Neural cell (in vitro differentiated cells): ENCODE results near the gene CNTNAP5. TPM values are rescaled to one million over a fixed set of nuclear protein-coding genes. Genes with fewer than 3 reads are reported as not detected.

Experiments used
- H2AFZ ChIP-seq: fragments of 200-600, 300-800 bp; sonication (generic), shearing (Covaris generic); 2 replicates; pipeline ENCODE4 v1.6.0; 2014; ENCODE audit warnings: low read depth, mild to moderate bottlenecking, antibody characterized with exemption, low read length, moderate library complexity
- H3F3A ChIP-seq: fragments of 200-600 bp; shearing (Covaris generic); 2 replicates; pipeline ENCODE4 v1.6.1; 2016; ENCODE audit warnings: mild to moderate bottlenecking, moderate library complexity, mixed read lengths, antibody characterized with exemption, low read length; ENCODE audit not compliant: insufficient read depth, poor library complexity, severe bottlenecking
- H3K27ac ChIP-seq: fragments of 200-600, 300-800 bp; sonication (generic), shearing (Covaris generic); 2 replicates; pipeline ENCODE4 v1.5.1; 2014; ENCODE audit warnings: mild to moderate bottlenecking, low read length, moderate library complexity
- H3K27me3 ChIP-seq: fragments of 300-800, 200-600 bp; sonication (generic), shearing (Covaris generic); 2 replicates; pipeline ENCODE4 v1.6.0; 2014; ENCODE audit warnings: mild to moderate bottlenecking, low read depth, low read length, moderate library complexity; ENCODE audit not compliant: insufficient read depth
- H3K36me3 ChIP-seq: fragments of 300-800, 200-600 bp; sonication (generic), shearing (Covaris generic); 2 replicates; pipeline ENCODE4 v1.5.1; 2014; ENCODE audit warnings: mild to moderate bottlenecking, antibody characterized with exemption, low read length, moderate library complexity; ENCODE audit not compliant: insufficient read depth
- H3K4me2 ChIP-seq: fragments of 300-800, 200-600 bp; sonication (generic), shearing (Covaris generic); 2 replicates; pipeline ENCODE4 v1.6.0; 2014; ENCODE audit warnings: mild to moderate bottlenecking, low read length
- H3K4me3 ChIP-seq: fragments of 300-800, 200-600 bp; sonication (generic), shearing (Covaris generic); 2 replicates; pipeline ENCODE4 v1.5.1; 2014; ENCODE audit warnings: mild to moderate bottlenecking, low read length, moderate library complexity
- H3K79me2 ChIP-seq: fragments of 200-600 bp; shearing (Covaris generic); replicated peaks from 2 replicates; pipeline ENCODE4 v1.6.0; 2014; ENCODE audit warnings: mild to moderate bottlenecking, low read length, moderate library complexity; ENCODE audit not compliant: insufficient read depth
- H3K9ac ChIP-seq: fragments of 300-800, 200-600 bp; sonication (generic), shearing (Covaris generic); 2 replicates; pipeline ENCODE4 v1.6.1; 2016; ENCODE audit warnings: mild to moderate bottlenecking, low read length, mixed read lengths
- H3K9me2 ChIP-seq: fragments of 200-600 bp; shearing (Covaris generic); 2 replicates; pipeline ENCODE4 v1.6.1; 2016; ENCODE audit warnings: mild to moderate bottlenecking, low read length, mixed read lengths; ENCODE audit not compliant: insufficient read depth
- H3K9me3 ChIP-seq: fragments of 200-600, 300-800 bp; sonication (generic), shearing (Covaris generic); 2 replicates; pipeline ENCODE4 v1.6.1; 2016; ENCODE audit warnings: mild to moderate bottlenecking, mixed run types, low read length, moderate library complexity, mixed read lengths
- H4K20me1 ChIP-seq: fragments of 200-600 bp; shearing (Covaris generic); 2 replicates; pipeline ENCODE4 v1.6.1; 2016; ENCODE audit warnings: mild to moderate bottlenecking, mixed run types; ENCODE audit not compliant: insufficient read depth
- EP300 ChIP-seq: fragments of 450-650 bp; conservative IDR thresholded peaks from 2 replicates; pipeline ENCODE4 v1.6.1; 2014; ENCODE audit warnings: antibody characterized with exemption, mild to moderate bottlenecking, moderate library complexity; ENCODE audit not compliant: poor library complexity, severe bottlenecking
- EZH2 ChIP-seq: fragments of 200-600, 300-800 bp; shearing (Covaris generic), sonication (generic); IDR thresholded peaks from 2 replicates; pipeline ENCODE4 v1.6.1; 2014; ENCODE audit warnings: antibody characterized with exemption, low read length, borderline replicate concordance, mild to moderate bottlenecking; ENCODE audit not compliant: insufficient read depth, poor library complexity, severe bottlenecking
- MXI1 ChIP-seq: fragments of 450-650 bp; conservative IDR thresholded peaks from 2 replicates; pipeline ENCODE4 v1.6.1; 2014; ENCODE audit warnings: antibody characterized with exemption, mild to moderate bottlenecking; ENCODE audit not compliant: poor library complexity, severe bottlenecking
- POLR2AphosphoS5 ChIP-seq: IDR thresholded peaks from 2 replicates; pipeline ENCODE4 v1.6.1; 2012
- RAD21 ChIP-seq: fragments of 450-650 bp; conservative IDR thresholded peaks from 2 replicates; pipeline ENCODE4 v1.6.1; 2014; ENCODE audit warnings: antibody characterized with exemption, mild to moderate bottlenecking, moderate library complexity
- SMC3 ChIP-seq: fragments of 450-650 bp; conservative IDR thresholded peaks from 2 replicates; pipeline ENCODE4 v1.6.1; 2014; ENCODE audit warnings: antibody characterized with exemption, mild to moderate bottlenecking, moderate library complexity; ENCODE audit not compliant: poor library complexity
- TAF1 ChIP-seq: IDR thresholded peaks from 2 replicates; pipeline ENCODE4 v1.6.1; 2012; ENCODE audit warnings: low read depth
- polyA plus RNA-seq: library from polyadenylated mRNA; depleted of rRNA; stranded (reverse); fragments of >200 nt; gene quantifications from 2 replicates; pipeline ENCODE4 v1.2.3, GENCODE V29; 2014
- TF ChIP-seq, protein P1 (sequence below): IDR thresholded peaks from 2 replicates; pipeline ENCODE4 v1.6.1; 2012; ENCODE audit warnings: borderline replicate concordance
- TF ChIP-seq, protein P2 (sequence below): fragments of 450-650 bp; IDR thresholded peaks from 2 replicates; pipeline ENCODE4 v1.5.1; 2014; ENCODE audit warnings: antibody characterized with exemption, mild to moderate bottlenecking, moderate library complexity; ENCODE audit not compliant: poor library complexity, severe bottlenecking

Gene CNTNAP5
- polyA plus RNA-seq, 1 donor from 2014 or later, result 19.3 TPM

DNA sequence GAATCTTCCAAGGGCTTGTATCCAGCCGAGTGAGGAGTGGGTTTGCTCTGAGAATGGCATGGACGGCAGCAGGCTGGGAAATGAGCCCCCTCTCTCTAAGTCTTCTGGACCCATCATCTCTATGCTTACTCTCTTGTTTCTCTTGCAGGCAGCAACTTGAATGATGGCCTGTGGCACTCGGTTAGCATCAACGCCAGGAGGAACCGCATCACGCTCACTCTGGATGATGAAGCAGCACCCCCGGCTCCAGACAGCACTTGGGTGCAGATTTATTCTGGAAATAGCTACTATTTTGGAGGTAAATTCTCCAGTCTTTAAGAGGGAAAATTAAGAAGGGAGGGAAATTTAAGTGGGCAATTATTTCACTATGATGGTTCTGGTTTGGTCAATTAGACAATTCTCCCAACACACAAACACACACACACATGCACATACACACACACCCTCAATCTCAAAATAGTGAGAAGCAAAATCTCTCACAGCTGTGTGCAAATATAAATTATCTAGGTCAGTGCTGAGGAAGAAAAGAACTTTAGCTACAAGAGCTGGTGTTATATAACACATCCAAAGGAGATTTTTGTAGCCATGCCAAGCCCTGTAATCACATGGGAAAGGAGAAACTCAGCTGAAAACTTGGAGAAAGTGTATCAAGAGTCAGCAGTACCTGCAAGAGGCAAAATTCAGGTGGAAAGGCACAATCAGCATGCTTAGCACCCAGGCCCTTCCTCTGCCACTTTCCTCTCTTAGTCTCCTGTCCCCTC, 499.2 kb downstream of the CNTNAP5 start:
- Histone ChIP-seq H3K79me2 (no peaks in the 10 kb centered on the region), H2AFZ (no peak overlapping the region), H4K20me1 (no peaks in the 10 kb centered on the region), H3K36me3 (no peaks in the 10 kb centered on the region), H3K4me3 (no peak overlapping the region), H3K9ac (no peak overlapping the region), H3F3A (no peaks in the 10 kb centered on the region), H3K9me2 (no peaks in the 10 kb centered on the region), H3K9me3 (no peaks in the 10 kb centered on the region), H3K4me2 (no peak overlapping the region), H3K27me3 (no peaks in the 10 kb centered on the region), H3K27ac (no peak overlapping the region)
- no peak for TF ChIP-seq SMC3
- no peak for TF ChIP-seq EZH2
- no peak for TF ChIP-seq EP300
- no peak for TF ChIP-seq POLR2AphosphoS5
- TF ChIP-seq, protein P1, sequence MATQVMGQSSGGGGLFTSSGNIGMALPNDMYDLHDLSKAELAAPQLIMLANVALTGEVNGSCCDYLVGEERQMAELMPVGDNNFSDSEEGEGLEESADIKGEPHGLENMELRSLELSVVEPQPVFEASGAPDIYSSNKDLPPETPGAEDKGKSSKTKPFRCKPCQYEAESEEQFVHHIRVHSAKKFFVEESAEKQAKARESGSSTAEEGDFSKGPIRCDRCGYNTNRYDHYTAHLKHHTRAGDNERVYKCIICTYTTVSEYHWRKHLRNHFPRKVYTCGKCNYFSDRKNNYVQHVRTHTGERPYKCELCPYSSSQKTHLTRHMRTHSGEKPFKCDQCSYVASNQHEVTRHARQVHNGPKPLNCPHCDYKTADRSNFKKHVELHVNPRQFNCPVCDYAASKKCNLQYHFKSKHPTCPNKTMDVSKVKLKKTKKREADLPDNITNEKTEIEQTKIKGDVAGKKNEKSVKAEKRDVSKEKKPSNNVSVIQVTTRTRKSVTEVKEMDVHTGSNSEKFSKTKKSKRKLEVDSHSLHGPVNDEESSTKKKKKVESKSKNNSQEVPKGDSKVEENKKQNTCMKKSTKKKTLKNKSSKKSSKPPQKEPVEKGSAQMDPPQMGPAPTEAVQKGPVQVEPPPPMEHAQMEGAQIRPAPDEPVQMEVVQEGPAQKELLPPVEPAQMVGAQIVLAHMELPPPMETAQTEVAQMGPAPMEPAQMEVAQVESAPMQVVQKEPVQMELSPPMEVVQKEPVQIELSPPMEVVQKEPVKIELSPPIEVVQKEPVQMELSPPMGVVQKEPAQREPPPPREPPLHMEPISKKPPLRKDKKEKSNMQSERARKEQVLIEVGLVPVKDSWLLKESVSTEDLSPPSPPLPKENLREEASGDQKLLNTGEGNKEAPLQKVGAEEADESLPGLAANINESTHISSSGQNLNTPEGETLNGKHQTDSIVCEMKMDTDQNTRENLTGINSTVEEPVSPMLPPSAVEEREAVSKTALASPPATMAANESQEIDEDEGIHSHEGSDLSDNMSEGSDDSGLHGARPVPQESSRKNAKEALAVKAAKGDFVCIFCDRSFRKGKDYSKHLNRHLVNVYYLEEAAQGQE, result no peak
- TF ChIP-seq TAF1, result no peak
- TF ChIP-seq, protein P2, sequence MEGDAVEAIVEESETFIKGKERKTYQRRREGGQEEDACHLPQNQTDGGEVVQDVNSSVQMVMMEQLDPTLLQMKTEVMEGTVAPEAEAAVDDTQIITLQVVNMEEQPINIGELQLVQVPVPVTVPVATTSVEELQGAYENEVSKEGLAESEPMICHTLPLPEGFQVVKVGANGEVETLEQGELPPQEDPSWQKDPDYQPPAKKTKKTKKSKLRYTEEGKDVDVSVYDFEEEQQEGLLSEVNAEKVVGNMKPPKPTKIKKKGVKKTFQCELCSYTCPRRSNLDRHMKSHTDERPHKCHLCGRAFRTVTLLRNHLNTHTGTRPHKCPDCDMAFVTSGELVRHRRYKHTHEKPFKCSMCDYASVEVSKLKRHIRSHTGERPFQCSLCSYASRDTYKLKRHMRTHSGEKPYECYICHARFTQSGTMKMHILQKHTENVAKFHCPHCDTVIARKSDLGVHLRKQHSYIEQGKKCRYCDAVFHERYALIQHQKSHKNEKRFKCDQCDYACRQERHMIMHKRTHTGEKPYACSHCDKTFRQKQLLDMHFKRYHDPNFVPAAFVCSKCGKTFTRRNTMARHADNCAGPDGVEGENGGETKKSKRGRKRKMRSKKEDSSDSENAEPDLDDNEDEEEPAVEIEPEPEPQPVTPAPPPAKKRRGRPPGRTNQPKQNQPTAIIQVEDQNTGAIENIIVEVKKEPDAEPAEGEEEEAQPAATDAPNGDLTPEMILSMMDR, result no peak
- TF ChIP-seq RAD21, result no peak
- TF ChIP-seq MXI1, result no peak

DNA sequence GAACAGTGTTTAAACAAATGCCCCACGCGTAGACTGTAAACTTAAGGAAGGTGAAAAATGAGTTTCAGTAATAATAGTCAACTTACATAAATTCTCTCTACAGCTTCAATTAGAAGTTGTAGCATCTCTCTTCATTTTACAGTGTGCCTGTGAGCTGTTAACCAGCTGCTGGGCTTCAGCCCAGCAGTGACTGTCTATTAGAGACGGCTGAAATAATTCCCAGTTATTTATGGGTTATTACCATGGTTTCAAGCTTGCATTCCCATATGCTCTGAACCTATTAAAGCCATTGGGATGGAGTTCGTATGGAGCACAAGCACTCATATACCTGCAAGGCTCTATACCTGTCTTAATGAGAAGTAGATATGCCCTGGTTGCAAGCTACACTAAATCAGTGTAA, 501.1 kb downstream of the CNTNAP5 start:
- no peak overlapping the region for H3K9ac ChIP-seq
- TF ChIP-seq TAF1, result no peak
- H3F3A ChIP-seq, result no peaks in the 10 kb centered on the region
- no peaks in the 10 kb centered on the region for H3K36me3 ChIP-seq
- H3K27ac ChIP-seq, result no peak overlapping the region
- H3K9me2 ChIP-seq, result no peaks in the 10 kb centered on the region
- no peaks in the 10 kb centered on the region for H3K27me3 ChIP-seq
- H3K79me2 ChIP-seq, result no peaks in the 10 kb centered on the region
- no peak overlapping the region for H3K4me2 ChIP-seq
- H3K9me3 ChIP-seq, result no peaks in the 10 kb centered on the region
- H3K4me3 ChIP-seq, result no peak overlapping the region
- no peak overlapping the region for H2AFZ ChIP-seq
- H4K20me1 ChIP-seq, result no peaks in the 10 kb centered on the region
